GM18507 (cell line): ENCODE data around the gene CRELD2.

Experiments used
- DNase-seq: peaks from one replicate; pipeline ENCODE4 v3.0.0; 2011; ENCODE audit warnings: low read depth; ENCODE audit not compliant: insufficient read length; ENCODE audit errors: extremely low spot score
- FAIRE-seq: peaks from 2 replicates; lab custom pipeline; 2011; peaks lifted over from hg19 to GRCh38; lab: Jason Lieb, UNC

The CRELD2 gene

DNA sequence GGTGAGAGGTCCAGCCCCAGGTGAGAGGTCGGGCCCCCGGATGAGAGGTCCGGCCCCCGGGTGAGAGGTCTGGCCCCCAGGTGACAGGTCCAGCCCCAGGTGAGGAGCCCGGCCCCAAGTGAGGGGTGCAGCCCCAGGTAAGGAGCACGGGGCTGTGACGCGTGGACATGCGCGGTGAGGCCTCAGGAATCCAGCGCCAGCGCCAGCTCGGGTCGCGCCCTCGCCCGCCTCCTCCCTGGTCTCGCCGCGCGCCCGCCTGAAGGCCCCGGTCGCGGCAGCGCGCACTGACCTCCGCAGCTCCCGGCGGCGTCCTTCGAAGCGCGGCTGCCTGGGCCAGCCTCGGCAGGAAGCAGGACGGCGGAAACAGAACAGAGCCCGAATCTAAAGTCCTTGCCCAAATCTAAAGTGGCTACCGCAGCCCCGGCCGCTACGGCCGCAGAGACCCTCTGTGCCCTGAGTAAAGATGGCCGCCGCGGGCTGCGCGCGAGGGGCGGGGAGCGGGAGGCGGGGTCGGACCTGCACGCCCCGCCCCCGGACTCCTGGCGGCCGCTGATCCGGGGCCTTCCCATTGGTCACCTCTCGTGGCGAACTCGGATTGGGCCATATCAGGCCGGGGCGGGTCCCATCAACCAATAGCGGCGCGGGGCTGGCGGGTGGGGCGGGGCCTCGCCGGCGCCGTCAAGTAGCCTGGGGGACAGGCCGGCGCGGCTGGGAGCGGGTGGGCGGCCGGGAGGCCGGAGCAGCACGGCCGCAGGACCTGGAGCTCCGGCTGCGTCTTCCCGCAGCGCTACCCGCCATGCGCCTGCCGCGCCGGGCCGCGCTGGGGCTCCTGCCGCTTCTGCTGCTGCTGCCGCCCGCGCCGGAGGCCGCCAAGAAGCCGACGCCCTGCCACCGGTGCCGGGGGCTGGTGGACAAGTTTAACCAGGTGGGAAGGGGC is at the start of gene CRELD2, which contains the start of gene ALG12:
Gene CRELD2 (plus strand): TSS at position 661 of the 937 bp plus-strand sequence. CDS start 136 bp downstream, at position 797.
Gene ALG12 (minus strand): TSS at position 465 of the 937 bp plus-strand sequence. CDS start 4,673 bp downstream, outside the sequence.
- peak; percentile 97 for DNase-seq
- FAIRE-seq: peak; percentile 95

- DNase-seq (no peak), FAIRE-seq (peak; percentile 18)
Observed at GRCh38 chr22:49869086-49869830, 49.2 kb upstream of the CRELD2 start.

DNA sequence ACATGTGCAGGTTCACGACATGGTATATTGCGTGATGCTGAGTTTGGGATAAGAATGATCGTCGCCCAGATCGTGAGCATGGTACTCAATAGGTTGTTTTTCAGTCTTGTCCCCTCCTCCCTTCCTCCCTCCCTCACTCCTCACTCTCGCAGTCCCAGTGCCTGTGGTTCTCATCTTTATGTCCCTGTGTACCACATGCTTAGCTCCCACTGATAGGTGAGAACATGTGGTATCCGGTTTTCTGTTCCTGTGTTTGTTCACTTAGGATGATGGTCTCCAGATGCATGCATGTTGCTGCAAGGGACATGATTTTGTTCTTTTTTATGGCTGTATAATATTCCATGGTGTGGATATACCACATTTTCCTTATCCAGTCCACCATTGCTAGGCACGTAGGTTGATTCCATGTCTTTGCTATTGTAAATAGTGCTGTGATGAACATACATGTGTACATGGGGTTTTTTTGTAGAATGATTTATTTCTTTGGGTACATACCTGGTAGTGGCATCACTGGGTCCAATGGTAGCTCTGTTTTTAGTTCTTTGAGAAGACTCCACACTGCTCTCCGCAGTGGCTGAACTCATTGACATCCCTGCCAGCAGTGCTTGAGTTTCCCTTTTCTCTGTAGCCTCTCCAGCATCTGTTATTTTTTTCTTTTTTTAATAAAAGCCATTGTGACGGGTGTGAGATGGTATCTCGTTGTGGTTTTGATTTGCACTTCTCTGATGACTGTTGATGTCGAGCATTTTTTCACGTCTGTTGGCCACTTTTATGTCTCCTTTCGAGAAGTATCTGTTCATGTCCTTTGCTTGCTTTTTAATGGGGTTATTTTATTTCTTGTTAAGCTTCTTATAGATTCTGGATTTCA is 48.4 kb upstream of the CRELD2 start:
- no peak for FAIRE-seq

GRCh38 chr22:49871482-49871881 is 47.0 kb upstream of the CRELD2 start:
- FAIRE-seq (no peak), DNase-seq (no peak)

More for the DNA sequence above, 48.4 kb upstream of the CRELD2 start:
- DNase-seq: no peak

DNA sequence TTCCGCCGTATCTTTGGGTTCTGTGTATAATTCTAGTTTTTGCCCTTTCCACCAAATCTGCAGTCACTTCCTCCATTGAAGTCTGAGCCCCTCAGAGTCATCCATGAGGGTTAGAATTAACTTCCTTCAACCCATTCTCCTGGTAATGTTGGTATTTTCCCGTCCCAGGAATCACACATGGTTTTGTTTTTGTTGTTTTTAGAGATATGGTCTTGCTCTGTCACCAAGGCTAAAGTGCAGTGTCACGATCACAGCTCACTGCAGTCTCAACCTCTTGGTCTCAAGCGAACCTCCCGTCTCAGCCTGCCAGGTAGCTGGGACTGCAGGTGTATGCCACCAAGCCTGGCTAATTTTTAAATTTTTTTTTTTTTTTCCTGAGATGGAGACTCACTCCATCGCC is 46.1 kb upstream of the CRELD2 start:
- DNase-seq (no peak), FAIRE-seq (no peak)

DNA sequence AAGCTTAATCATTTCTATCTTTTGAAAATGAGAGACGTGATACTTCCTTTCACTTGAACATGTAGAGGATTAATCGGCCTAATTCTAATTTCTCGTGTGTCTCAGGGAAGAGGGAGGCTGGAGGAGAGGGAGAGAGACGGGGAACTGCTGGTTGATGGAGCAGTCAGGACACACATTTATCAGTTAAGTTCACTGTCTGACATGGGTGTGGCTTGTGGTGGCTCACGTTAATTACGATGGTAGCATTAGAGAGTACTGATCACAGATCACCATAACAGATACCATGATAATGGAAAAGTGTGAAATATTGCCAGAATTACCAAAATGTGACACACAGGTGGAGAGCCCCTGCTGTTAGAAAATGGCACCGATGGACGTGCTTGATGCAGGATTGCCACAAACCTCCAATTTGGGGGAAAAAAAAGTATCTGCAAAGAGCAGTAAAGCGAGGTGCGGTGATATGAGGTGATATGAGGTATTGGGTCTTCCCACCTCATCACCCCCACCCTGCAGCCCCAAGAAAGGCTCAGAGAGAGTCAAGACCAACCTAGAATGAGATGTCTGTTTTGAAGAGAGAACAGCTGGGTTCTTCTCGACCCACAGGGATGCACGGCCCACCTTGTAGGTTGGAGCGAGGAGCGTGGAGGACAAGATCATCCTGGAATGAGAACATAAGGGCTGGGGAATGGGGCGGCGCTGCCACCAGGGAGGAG is 45.0 kb upstream of the CRELD2 start:
- FAIRE-seq (no peak), DNase-seq (no peak)

DNA sequence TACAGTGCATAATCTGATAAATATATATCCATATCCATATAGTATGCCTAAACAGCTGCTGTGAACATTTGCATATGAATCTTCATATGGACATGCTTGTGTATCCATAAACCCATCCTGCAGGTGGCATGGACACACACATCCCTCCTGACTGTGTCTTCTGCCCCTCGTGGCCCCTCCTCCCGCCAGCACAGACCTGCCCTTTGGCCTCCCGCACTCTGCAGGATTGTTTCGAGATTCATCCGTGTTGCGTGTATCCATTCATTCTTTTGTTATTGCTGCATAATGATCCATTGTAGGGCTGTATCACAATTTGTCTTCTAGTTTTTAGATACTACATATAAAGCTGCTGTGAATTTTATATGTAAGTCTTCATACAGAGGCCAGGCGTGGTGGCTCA is 40.8 kb upstream of the CRELD2 start:
- DNase-seq (no peak), FAIRE-seq (no peak)

DNA sequence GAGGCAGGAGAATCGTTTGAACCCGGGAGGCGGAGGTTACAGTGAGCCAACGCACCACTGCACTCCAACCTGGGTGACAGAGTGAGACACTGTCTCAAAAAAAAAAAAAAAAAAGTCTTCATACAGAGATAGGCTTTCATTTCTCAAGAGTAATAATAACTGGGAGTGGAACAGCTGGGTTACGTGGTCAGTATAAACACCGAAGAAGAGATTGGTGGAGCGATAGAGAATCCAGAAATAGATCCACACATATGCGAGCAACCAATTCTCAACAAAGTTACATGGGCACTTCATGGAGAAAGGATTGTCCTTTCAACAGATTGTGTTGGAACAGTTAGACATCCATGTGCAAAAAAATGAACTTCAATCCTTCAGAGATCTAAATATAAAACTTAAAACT is 40.2 kb upstream of the CRELD2 start:
- DNase-seq: no peak
- FAIRE-seq: no peak

GRCh38 chr22:49879871-49880270 is 38.6 kb upstream of the CRELD2 start:
- FAIRE-seq (no peak), DNase-seq (no peak)

DNA sequence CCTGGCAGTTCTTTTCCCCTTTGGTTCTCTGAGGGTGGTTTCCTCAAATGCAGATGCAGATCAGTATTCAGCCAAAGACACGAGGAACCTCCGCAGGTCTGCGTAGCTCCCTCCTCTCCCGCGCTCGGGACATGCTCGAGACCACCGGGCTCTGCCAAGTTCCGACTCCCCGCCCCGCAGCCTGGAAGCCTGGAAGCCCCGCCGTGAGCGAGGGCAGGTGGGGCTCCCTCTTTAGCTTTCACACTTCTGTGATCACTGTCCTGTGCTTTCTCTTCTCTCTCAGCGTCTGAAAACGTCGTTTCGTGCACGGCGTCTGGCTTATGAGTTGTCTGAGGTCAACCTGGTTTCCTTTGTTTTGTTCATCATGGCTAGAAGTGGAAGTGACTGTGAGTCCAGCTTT is 38.2 kb upstream of the CRELD2 start:
- no peak for DNase-seq
- FAIRE-seq: peak; percentile 70

GRCh38 chr22:49881856-49882255 is 36.6 kb upstream of the CRELD2 start:
- DNase-seq: no peak
- FAIRE-seq: peak; percentile 68

DNA sequence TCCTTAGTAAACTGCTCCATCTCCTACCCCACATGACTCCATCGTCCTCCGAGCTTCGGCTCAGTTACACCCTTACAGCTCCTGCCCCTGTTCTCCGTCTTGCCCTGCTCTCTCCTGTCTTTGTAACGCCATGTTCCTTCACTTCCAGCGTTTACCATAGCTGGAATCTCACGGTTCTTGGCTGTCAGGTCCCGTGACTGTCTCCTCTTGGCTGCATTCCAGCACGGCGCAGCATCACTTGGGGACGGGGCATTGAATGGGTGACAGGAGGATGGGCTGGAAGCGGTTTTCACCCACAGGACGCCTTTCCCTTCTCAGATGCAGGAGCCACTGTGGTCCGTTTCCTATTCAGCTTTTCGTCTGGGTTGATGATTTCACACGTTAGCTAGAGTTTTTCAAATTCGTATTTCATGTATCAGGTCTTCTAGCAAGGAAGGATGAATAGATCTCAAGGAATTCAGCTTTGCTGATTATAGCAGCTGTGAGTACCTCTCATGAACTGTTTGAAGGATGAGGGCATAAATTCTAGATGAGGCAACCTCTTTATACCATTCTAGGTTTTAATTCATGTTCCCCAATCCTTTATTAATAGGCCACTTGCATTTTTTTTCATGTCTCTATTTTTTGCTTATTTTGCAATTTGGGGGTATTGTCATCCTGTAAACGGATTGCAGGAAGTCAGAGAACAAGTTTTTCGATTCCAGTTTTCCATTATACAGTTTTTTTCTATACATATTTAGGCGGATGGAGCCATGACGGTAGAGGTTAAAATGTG is 35.7 kb upstream of the CRELD2 start:
- no peak for DNase-seq
- FAIRE-seq: no peak

DNA sequence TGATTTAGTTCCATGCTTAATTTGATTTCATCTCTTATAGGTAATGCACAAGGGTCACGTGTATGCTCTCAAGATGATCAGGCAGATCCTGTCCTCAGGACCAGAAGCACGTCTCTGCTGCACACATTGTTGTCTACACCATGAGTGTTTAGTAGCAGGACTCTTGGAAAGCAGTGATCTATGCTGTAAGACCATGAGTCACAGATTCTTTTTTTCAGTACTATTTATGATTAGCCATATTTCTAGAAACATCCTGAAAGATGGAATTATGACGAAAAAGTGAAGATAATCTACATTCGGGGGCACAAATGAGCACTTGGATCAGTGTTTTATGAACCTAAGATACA is 35.2 kb upstream of the CRELD2 start:
- no peak for DNase-seq
- FAIRE-seq: no peak

DNA sequence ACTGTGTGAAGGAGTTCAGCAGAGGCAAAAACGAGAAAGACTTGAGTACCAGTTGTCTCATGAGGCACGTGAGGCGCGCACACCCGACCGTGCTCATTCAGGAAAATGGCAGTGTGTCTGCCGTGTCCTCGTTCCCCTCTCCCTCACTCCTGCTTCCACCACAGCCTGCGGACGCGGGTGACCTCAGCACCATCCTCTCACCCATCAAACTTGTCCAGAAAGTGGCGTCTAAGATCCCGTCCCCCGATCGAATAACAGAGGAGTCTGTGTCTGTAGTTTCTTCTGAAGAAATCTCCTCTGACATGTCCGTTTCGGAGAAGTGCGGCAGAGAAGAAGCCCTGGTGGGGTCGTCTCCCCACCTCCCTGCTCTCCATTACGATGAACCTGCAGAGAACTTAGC is 34.4 kb upstream of the CRELD2 start:
- FAIRE-seq (no peak), DNase-seq (no peak)

- FAIRE-seq (no peak), DNase-seq (no peak)
Observed at GRCh38 chr22:49884503-49885260, 33.8 kb upstream of the CRELD2 start.

DNA sequence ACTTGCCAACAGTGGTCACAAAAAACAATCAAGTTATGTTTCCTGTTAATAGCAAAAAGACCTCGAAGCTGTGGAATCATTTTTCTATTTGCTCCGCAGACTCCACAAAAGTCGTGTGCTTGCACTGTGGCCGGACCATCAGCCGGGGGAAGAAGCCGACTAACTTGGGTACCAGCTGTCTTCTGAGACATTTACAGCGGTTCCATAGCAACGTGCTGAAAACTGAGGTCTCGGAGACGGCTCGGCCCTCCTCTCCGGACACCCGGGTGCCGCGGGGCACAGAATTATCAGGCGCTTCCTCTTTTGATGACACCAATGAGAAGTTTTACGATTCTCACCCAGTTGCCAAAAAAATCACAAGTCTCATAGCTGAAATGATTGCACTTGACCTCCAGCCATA is 33.2 kb upstream of the CRELD2 start:
- DNase-seq: no peak
- FAIRE-seq: no peak

DNA sequence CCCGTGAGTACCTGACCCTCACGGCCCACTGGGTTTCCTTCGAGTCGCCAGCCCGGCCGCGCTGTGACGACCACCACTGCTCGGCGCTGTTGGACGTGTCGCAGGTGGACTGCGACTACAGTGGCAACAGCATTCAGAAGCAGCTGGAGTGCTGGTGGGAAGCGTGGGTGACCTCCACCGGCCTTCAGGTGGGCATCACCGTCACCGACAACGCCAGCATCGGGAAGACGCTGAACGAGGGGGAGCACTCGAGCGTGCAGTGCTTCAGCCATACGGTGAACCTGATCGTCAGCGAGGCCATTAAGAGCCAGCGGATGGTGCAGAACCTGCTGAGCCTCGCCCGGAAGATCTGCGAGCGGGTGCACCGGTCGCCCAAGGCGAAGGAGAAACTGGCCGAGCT is 32.6 kb upstream of the CRELD2 start:
- no peak for FAIRE-seq
- DNase-seq: no peak
